ENCODE data around the gene IL19.
A peak's percentile ranks its signal among the peaks of the same experiment; 100 is the strongest.

IL19 gene

DNA sequence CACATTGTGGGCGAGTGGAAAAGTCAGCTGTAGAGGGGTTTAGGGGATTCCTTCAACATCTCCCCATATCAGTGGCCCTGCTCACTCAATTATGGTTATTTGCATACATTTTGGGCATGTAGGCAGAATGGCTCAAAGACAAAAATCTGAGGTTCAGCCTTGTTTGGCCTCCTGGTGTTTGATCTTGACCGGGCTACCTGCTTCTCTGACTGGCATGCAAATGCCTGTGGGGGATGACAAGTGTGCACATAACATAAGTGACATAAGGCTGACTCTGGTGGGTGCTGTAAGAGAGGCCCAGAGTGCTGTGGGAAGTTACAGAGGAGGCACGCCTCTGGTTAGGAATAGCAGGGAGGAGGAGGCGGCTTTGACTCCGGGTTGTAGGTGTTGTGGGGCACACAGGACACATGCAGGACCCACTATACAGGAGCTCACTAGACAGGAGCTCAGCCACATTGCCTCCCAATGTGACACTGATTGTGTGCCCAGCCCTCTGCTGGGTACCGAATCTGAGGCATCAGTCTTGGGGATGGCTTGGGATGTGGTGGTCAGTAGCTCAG is 29.4 kb upstream of the IL19 start:
- Histone ChIP-seq H3K36me3 (ENCODE audit: insufficient read depth, low read length) (no peaks in the 10 kb centered on the region), H3K9me2 (replicated peaks; ENCODE audit: low read depth, low read length) (no peaks in the 10 kb centered on the region)

DNA sequence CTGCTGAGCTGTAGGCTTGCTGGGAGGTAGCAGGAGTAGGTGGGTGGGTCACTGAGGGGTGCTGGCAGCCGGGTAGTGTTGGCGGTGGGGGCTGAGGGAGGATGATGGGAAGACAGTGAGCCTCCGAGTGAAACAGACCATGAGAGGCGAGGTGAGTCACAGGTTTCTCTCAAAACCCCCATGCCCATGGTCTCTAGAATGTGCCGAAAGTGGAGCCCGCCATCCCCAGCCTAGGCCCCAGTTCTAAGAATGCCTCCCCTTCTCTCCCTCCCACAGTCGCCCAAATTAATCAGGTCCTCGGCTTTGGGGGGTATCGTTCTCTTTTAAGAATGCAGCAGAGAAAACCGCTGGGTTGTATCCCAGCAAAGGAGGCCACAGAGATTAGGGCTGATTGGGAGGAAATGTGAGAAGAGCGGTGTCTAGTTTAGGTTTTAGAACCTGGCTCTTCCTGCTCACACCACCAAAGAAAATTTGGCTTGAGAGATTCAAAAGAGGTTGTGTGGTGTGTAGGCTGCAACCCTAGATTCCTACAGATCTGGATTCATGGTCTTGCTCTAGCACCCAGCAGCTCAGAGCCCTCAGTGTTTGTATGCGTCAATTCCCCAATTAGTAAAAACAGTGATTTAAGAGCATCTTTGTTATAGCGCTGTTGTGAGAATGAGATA is 27.7 kb upstream of the IL19 start:
- H3K9me3 ChIP-seq (ENCODE audit: insufficient read depth, low read depth, low read length) = no peaks in the 10 kb centered on the region
- H3K9ac ChIP-seq (ENCODE audit: low read depth, low read length, poor library complexity, severe bottlenecking) = no peak overlapping the region
- no peaks in the 10 kb centered on the region for H3K36me3 ChIP-seq (ENCODE audit: insufficient read depth, low read length)
- peaks cover 42% of the 10 kb centered on the region for H3K4me1 ChIP-seq (ENCODE audit: insufficient read depth, low read length, poor library complexity, severe bottlenecking)
- no peak overlapping the region for H2AFZ ChIP-seq (ENCODE audit: low read length)
- no peak for TF ChIP-seq EZH2phosphoT487 (IDR thresholded peaks at IDR 0.05; ENCODE audit: borderline replicate concordance)
- TF ChIP-seq, protein P1, sequence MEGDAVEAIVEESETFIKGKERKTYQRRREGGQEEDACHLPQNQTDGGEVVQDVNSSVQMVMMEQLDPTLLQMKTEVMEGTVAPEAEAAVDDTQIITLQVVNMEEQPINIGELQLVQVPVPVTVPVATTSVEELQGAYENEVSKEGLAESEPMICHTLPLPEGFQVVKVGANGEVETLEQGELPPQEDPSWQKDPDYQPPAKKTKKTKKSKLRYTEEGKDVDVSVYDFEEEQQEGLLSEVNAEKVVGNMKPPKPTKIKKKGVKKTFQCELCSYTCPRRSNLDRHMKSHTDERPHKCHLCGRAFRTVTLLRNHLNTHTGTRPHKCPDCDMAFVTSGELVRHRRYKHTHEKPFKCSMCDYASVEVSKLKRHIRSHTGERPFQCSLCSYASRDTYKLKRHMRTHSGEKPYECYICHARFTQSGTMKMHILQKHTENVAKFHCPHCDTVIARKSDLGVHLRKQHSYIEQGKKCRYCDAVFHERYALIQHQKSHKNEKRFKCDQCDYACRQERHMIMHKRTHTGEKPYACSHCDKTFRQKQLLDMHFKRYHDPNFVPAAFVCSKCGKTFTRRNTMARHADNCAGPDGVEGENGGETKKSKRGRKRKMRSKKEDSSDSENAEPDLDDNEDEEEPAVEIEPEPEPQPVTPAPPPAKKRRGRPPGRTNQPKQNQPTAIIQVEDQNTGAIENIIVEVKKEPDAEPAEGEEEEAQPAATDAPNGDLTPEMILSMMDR (conservative IDR thresholded peaks at IDR 0.05; ENCODE audit: low read length) = no peak
- no peak overlapping the region for H3K4me3 ChIP-seq (ENCODE audit: low read length, poor library complexity, severe bottlenecking)
- no peaks in the 10 kb centered on the region for H3K9me2 ChIP-seq (replicated peaks; ENCODE audit: low read depth, low read length)
- peaks cover 5% of the 10 kb centered on the region; the same call in 1 of the 2 replicates for H3F3A ChIP-seq (ENCODE audit: low read depth)
- H3K27me3 ChIP-seq (ENCODE audit: insufficient read depth, low read length, poor library complexity, severe bottlenecking) = no peaks in the 10 kb centered on the region
- no peak overlapping the region for H3K4me2 ChIP-seq (ENCODE audit: low read depth, low read length, poor library complexity, severe bottlenecking)
- no peaks in the 10 kb centered on the region for H3K79me2 ChIP-seq (ENCODE audit: insufficient read depth, low read length)
- no peaks in the 10 kb centered on the region for H4K20me1 ChIP-seq (ENCODE audit: insufficient read depth, low read length, poor library complexity, severe bottlenecking)

More for the DNA sequence above, 29.4 kb upstream of the IL19 start:
- Histone ChIP-seq H3K9ac (ENCODE audit: low read depth, low read length, poor library complexity, severe bottlenecking) (peak overlapping the region; percentile 27), H2AFZ (ENCODE audit: low read length) (no peak overlapping the region), H3K9me3 (ENCODE audit: insufficient read depth, low read depth, low read length) (no peaks in the 10 kb centered on the region), H4K20me1 (ENCODE audit: insufficient read depth, low read length, poor library complexity, severe bottlenecking) (no peaks in the 10 kb centered on the region), H3K4me2 (ENCODE audit: low read depth, low read length, poor library complexity, severe bottlenecking) (no peak overlapping the region), H3K4me3 (ENCODE audit: low read length, poor library complexity, severe bottlenecking) (no peak overlapping the region), H3K4me1 (ENCODE audit: insufficient read depth, low read length, poor library complexity, severe bottlenecking) (peaks cover 57% of the 10 kb centered on the region), H3F3A (ENCODE audit: low read depth) (peaks cover 5% of the 10 kb centered on the region; the same call in 1 of the 2 replicates), H3K79me2 (ENCODE audit: insufficient read depth, low read length) (no peaks in the 10 kb centered on the region), H3K27me3 (ENCODE audit: insufficient read depth, low read length, poor library complexity, severe bottlenecking) (no peaks in the 10 kb centered on the region)
- TF ChIP-seq, protein P1 (conservative IDR thresholded peaks at IDR 0.05; ENCODE audit: low read length) = no peak
- no peak for TF ChIP-seq EZH2phosphoT487 (IDR thresholded peaks at IDR 0.05; ENCODE audit: borderline replicate concordance)

DNA sequence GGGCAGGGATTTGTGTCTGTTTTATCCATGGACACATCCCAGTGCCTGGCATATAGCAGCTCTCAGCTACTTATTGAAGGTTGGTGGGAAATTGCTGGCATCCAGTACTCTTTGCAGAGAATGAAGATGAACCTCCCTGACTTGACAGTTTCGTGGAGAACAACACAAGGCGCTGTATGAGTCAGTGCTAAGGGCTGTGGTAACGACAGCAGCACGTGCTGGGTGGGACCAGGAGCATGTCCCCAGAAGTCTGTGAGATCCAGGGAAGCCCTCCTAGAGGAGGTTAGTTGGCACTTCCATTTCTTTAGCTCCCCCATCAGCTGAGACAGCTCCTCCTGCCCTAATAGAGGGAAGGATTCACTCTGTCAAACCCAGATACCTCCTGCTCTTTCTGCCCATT is 25.9 kb upstream of the IL19 start:
- no peaks in the 10 kb centered on the region for H4K20me1 ChIP-seq (ENCODE audit: insufficient read depth, low read length, poor library complexity, severe bottlenecking)
- TF ChIP-seq EZH2phosphoT487 (IDR thresholded peaks at IDR 0.05; ENCODE audit: borderline replicate concordance) = no peak
- TF ChIP-seq, protein P1 (conservative IDR thresholded peaks at IDR 0.05; ENCODE audit: low read length) = no peak

More for the DNA sequence above, 25.9 kb upstream of the IL19 start:
- Histone ChIP-seq H3K27me3 (ENCODE audit: insufficient read depth, low read length, poor library complexity, severe bottlenecking) (no peaks in the 10 kb centered on the region), H3K9me3 (ENCODE audit: insufficient read depth, low read depth, low read length) (no peaks in the 10 kb centered on the region), H3K9ac (ENCODE audit: low read depth, low read length, poor library complexity, severe bottlenecking) (no peak overlapping the region), H3K9me2 (replicated peaks; ENCODE audit: low read depth, low read length) (no peaks in the 10 kb centered on the region), H3F3A (ENCODE audit: low read depth) (peaks cover 5% of the 10 kb centered on the region; the same call in 1 of the 2 replicates), H3K4me1 (ENCODE audit: insufficient read depth, low read length, poor library complexity, severe bottlenecking) (peaks cover 24% of the 10 kb centered on the region), H2AFZ (ENCODE audit: low read length) (no peak overlapping the region), H3K36me3 (ENCODE audit: insufficient read depth, low read length) (no peaks in the 10 kb centered on the region), H3K79me2 (ENCODE audit: insufficient read depth, low read length) (no peaks in the 10 kb centered on the region), H3K4me3 (ENCODE audit: low read length, poor library complexity, severe bottlenecking) (no peak overlapping the region), H3K4me2 (ENCODE audit: low read depth, low read length, poor library complexity, severe bottlenecking) (no peak overlapping the region)

Data from Loucy (cell line).